T-helper 2 cell treated with Interferon-gamma antibody and Interleukin-4, amounts not matched to agents 100 ng/mL and 5 ng/mL, for 36 hours (primary cell): ENCODE data around the gene APBA2. TPM values are rescaled to one million over a fixed set of nuclear protein-coding genes. Genes with fewer than 3 reads are reported as not detected.
"Not testable (repeated sequence)": the region's sequence is repeated elsewhere in the genome, so short reads cannot be mapped to it uniquely, and the experiment has no call there.

Experiments
- intact Hi-C: fragments of 100-400 bp; cut with micrococcal nuclease; formaldehyde crosslinking; loops from one replicate; pipeline ENCODE4 v1.15.1; 2023
- total RNA-seq: library from RNA; stranded (reverse); gene quantifications from 2 replicates; pipeline ENCODE4 v1.2.3, GENCODE V29; 2022

APBA2 gene
- total RNA-seq, 1 donor from 2014 or later = 8.1 TPM

DNA sequence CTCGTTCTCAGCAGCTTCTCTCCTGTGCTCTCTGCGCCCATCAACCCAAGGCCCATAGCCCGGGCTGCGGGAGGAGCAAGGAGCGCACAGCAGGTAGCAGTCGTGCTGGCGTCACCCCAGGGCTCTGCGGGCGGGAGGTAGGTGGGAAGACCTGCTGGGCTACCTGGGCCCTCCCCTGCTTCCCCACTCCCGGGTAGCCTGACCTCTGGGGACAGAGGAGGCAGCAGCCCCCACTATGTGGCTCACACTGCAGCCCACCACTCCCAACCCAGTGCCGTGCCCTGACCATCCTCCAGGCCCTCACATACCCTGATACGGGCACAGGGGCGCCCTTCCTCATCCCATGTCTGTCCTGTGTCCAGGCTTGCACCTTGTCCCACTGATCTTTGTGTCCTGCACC lies 212.9 kb downstream of the APBA2 start:
- intact Hi-C loops = no loop called here

DNA sequence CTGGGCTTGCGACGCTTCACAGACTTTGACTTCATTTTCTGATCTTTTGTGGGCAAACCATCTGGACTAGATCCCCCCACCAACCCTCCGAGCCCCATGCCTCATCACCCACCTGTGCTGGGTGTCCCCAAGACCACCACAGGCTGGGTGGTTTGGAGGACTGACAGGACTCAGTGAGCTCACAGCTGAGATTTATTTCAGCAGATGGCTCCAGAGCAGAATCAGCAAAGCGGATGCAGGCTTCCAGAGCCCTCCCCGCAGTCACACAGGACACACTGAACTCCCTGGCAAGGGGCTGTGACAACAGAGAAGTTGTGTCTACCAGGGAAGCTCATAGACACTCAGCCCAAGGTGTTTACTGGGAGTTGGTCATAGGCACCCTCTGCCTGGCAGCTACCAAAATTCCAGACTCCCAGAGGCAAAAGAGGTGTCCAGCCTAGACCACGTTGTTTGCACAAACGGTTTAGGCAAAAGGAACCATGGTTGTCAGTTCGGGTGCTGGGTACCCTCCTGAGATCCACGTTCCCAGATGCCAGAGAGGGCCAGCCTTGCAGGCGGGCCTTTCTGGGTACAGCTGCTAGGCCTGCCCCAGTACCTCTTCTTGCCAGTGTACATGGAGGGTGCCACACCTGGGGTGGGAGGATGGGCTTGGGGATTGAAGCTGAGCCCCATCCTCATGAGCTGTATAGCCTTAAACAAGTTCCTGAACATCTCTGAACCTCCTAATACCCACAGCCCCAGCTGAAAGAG lies 213.5 kb downstream of the APBA2 start:
- intact Hi-C loops = no loop called here

DNA sequence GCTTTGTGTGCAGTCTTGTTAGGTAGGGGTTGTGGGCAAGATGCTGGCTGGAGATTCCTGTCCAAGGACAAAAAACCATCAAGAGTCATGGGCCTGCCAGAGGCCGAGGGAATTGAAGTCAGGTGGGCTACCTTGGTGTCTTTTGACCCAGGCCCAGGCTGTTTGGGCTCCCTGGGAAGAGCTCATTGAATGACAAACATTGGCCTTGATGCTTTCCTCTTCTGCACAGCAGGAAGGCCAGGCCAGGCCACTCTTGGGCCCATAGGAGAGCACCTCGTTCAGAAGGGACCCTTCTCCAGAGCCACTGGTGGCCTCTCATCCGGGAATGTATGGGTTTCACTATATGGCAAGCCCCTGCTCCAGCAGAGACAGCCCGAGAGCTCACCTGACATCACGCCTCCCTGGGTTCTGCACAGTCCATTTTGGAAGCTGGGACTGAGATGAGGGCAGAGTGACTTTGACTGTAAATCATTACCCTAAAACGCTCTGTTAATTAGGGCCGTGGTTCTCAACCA lies 214.8 kb downstream of the APBA2 start:
- intact Hi-C loops = no loop called here

DNA sequence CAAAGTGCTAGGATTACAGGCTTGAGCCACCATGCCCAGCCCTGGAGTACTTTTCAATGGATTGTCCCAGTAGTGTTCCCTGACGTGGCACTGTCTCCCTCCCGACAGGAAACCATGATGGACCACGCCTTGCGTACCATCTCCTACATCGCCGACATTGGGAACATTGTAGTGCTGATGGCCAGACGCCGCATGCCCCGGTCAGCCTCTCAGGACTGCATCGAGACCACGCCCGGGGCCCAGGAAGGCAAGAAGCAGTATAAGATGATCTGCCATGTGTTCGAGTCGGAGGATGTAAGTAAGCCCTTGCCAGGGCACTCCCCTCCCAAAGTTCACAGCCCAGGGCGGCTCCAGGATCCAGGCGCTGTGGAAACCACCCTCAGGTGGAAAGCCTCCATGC lies 215.7 kb downstream of the APBA2 start:
- intact Hi-C loops = no loop called here

DNA sequence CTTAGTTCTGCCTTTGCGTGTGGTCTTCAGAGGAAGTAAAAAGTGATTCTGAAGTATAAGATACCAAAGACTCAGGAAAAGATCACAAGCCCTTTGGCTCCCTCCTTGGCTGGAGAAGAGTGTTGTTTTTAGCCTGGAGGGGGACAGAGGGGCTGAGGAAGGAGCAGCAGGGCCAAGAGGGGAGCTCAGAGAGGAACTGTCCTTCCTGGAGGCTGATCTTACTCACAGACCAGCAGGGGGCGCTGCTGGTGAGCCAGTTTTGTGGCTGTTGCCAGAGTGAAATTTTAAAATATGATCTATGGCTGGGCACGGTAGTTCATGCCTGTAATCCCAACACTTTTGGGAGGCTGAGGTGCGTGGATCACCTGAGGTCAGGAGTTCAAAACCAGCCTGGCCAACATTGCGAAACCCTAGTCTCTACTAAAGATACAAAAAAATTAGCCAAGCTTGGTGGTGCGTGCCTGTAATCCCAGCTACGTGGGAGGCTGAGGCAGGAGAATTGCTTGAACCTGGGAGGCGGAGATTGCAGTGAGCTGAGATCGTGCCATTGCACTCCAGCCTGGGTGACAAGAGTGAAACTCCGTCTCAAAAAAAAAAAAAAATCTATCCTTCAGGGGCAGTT lies 216.5 kb downstream of the APBA2 start:
- intact Hi-C loops = not testable (repeated sequence)

DNA sequence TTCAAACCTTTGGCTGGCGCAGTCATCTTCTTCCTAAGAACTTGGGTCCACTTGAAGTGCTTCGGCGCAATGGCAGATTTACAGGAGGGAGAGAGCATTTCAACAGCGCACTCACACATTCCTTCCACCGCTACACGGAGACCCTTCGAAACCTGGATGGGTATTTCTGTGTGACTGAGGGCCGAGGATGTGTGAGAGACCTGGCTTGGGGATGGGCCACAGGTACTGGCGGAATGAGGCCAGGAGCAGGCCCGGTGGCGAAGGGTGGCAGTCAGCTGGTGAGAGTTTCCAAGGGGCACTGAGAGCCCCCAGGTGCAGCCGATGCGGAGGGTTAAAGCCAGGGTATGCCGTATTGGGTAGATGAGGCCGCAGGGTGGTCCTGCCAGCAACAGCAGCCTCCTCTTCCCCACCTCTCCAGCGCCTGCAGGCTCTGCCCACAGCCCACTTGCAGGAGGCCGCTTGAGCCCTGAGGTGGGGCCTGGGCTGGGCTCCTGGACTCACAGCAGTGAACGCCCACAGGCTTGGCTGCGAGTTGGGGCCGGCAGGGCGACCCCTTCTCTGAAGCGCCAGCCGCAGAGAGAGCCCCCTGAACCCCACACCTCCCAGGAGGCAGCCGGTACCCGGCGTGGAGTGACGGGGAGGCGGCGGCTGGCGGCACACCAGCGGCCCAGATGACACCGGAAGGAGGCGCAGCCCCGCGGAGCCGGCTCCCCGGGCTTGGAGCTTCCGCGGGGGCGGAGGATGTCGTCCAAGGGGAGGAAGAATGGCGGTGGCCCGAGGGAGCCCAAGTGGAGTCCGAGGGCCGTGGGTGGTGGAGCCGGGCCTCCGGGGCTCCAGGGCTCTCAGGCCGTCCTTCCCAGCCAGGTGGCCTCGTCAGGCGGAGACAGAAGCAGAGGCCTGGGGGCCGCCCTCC lies 217.4 kb downstream of the APBA2 start:
- intact Hi-C loops = no loop called here

DNA sequence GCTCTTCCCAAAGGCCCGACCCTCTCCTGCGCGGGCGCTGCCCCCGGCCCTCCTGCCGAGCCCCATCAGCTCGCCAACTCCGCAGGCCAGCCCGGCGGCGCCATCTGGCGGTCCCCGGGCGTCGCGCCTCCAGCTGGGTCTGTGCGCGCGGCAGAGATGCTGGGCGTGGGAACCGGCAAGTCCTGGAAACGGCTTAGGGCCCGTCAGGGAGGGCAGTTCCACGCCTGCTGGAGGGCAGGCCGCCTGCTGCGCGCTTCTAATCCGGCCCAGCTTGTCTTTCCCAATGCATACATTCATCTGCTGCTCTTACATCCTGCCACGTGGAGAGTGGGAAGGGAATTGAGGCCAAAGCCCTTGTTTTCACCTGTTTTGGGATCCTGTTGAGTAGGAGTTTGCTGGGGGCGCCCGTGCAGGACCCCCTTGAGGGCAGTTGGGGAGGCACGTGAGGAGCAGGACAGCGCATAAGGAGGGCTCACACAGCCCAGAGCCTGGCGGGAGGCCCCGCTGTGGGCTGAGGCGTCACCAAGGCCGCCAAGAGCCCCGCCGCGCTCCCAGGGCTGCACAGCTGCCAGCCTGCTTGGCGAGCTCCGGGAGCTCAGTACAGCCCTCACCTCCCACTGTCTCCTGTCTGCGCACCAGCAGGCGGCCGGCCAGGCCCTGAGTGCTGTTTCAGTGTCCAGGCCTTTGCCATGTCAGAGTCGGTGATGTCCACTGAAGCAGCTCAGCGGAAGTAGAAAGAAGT lies 218.2 kb downstream of the APBA2 start:
- intact Hi-C loops = no loop called here

DNA sequence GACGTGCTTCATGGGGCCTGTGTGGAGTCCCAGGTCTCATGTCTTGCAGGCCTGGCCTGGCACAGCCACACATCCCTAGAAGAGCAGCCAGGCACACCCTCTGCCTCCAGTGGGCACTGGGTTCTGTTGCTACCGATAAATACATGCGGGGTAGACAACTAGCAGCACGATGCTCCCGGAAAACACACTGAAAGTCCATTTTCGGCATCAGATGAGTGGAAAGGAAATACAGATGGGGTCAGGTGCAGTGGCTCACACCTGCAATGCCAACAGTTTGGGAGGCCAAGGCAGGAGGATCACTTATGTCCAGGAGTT lies 218.7 kb downstream of the APBA2 start:
- intact Hi-C loops = no loop called here

DNA sequence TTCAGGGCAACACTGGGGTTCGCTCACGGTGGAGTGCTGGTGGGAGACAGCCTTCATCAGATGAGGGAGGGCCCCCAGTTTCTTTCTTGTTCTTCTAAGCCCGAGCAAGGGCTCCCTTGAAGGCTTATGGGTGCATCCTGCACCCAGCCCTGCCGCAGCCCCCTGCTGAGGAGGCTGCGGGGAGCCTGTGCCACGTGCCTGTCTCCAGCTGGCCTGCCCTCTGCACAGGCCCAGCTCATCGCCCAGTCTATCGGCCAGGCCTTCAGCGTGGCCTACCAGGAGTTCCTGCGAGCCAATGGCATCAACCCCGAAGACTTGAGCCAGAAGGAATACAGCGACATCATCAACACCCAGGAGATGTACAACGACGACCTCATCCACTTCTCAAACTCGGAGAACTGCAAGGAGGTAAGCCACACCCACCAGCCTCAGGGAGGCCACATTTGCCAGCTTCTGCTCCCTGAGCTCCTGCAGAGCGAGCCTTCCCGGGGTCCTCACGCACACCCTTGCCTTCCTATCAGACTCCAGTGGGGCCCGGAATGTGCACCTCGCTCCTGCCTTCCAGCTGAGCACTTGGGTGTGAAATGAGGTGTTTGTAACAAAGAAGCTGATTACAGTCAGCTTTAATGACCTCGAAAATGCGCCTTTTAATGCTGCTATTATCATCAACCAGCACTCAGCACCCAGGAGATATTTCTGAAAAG lies 219.5 kb downstream of the APBA2 start:
- intact Hi-C loops = no loop called here

DNA sequence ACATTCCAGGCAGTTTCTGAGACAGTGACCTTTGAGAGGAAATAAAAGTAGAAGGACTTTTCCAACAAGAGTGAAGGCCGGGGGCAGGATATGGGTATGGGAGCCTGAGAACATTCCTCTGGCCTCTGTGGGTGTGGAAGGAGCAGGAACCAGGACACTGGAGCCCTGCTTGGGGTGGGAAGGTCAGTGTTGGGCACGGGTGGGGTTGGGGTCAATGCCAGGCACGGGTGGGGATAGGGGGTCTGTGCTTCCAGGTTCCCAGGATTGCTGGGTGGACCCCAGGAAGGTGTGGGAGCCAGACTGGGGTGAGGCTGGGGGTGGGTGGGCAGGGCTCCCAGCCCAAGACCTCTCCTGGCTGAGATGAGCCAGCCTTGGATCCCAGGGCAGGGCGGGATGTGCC lies 220.3 kb downstream of the APBA2 start:
- intact Hi-C loops = no loop called here

DNA sequence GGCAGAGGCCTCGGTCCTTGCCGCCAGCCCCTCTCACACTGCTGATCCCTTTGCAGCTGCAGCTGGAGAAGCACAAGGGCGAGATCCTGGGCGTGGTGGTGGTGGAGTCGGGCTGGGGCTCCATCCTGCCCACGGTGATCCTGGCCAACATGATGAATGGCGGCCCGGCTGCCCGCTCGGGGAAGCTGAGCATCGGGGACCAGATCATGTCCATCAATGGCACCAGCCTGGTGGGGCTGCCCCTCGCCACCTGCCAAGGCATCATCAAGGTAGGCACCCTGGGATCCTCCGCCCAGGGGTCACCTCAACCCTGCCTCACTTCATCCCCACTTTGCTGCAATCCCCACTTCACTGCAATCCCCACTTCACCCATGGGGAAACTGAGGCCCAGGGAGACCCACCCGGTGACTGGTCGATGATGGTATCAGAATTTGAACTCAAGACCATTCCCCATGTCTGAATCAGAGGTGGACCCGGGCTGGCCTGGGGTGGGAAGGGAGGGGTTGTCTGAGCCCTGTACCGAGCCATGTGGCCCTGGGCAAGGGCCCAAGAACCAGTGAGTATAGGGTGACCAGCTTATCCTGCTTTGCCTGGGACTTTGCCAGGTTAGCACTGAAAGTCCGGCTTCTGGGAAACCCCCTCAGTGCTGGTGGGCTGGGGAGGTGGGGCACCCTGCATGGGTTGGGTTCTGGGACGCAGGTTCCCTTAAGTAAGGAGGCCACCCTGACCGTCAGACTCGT lies 220.9 kb downstream of the APBA2 start:
- intact Hi-C loops = no loop called here

DNA sequence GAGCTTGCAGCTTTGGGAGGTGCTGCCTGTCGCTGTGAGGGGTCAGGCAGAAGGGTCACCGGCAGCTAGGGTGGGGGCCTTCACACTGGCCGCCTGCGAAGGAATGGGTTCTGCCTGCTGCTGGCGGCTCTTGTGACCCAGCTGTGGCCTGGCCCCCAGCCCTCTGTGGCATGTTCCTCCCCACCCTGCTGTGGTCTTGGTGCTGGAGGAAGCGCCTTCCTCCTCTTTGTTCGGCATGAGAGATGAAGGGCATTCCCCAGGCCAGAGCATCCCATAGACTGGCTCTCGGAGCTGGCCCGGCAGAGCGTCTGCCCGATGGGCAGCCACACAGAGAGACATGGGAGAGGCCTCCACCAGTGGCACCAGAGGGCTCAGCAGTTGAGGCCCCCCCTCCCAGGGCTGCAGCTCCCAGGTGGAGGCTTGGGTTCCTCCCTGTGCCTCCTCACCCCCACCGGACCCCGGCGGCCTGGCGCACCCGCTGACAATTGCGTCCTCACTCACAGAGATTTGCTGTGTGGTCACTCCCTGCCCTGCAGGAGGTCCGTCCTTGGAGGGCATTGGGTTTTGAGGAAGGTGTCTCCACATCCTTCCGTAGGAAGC lies 221.6 kb downstream of the APBA2 start:
- intact Hi-C loops = no loop called here

DNA sequence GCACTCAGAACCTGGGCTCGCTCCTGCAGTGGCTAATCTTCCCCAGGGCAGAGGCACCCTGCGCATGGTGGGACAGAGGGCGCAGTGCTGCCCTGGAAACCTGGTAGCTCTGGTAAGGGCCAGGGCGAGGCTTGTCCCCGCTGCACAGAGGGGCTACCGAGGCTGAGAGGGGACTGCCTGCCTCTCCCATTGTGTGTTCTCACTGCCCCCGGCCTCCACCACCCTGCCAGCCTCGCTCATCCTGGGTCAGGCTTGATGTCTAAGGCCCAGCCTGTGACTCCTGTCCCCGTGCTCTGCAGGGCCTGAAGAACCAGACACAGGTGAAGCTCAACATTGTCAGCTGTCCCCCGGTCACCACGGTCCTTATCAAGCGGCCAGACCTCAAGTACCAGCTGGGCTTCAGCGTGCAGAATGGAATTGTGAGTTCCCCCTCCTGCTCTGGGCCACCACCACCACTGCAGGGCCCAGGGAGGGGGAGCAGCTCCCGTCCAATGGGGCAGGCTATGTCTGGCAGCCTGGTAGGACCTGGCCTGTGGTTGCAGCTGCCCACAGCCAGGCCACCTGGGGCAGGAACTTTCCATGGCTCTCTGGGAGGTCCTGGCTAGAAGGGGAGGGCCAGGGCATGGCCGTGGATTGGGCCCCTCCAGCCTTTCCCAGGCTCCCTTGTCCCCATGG lies 222.3 kb downstream of the APBA2 start:
- intact Hi-C loops = no loop called here

DNA sequence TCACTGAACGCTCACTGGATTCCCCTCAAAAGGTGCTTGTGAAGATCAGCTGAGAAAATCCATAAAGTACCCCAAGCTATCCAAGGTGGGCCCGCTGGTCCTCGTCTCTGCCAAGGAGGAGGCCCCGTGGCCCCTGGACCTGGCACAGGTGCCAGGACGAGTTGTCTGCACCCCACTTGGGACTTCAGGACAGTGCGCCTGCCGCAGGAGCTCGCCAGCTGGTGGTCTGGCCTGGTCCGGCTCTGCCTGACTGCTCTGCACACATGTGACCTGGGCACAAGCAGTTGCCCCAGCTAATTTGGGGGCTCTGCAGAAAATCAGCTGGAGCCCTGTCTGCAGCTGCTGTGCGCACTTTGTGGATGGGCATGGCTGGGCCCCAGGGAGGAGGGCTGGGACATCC lies 224.0 kb downstream of the APBA2 start:
- intact Hi-C loops = no loop called here

DNA sequence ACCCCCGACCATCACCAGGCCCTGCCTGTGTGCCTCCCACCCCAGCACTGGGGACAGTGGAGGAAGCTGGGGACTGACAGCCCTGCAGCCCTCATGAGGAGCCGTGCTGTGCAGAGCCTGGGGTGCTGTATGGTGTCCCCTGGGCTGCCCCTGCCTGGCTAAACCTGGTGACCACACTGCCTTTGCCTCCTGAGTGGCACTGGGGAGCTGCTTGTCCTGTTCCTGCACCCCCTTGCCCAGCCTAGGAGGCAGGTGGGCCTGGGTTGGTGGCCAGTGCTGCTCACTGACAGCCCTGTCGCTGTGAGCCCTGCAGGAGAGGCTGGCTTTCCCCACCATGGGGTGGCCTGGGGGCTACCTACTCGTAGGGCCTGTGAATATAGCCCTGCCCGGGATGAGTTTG lies 224.4 kb downstream of the APBA2 start:
- intact Hi-C loops = no loop called here

DNA sequence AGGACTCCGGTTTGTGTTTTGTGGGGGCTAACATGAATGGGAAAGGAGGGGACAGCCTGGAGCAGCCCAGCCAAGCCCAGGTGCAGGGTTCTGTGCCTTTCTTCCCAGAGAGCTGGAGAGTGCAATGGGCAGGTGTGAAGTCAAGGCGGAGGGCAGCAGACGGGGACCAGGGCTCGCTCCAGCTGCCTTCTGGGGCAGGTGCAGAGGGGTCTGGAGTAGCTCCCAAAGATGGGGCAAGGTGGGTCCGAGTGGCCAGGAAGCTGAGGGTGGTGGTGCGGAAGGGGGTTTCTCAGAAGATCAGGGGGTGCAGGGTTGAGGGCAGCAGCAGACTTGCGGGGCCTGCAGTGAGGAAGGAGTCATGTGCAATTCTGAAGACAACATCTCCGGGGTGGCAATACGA lies 225.0 kb downstream of the APBA2 start:
- intact Hi-C loops = no loop called here

DNA sequence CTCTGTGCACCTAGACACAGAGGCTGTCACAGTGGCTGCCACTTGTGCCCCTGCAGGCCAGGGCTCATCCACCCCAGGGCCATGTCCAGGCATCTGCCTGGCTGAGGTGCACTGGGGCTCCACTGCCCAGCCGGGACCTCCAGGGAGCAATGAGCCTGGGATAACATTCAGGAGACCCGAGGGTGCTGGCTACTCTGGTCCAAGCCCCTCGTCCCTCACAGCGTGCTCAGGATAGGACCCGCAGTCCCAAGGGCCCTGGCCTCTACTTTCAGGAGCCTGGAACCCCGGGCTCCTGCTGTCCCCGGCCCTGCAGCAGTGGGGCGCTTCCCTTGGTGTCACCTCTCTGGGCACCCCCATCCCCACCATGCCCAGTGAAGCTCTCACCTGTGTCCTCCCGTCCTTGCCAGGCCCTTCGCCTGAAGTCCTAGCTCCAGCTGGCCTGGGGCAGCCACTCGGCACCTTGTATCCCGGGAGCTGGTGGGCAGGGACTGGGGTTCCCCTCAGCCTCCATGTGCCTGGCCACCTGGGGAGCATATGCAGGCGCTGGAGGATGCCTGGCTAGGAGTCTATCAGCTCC lies 226.0 kb downstream of the APBA2 start:
- intact Hi-C loops = no loop called here

DNA sequence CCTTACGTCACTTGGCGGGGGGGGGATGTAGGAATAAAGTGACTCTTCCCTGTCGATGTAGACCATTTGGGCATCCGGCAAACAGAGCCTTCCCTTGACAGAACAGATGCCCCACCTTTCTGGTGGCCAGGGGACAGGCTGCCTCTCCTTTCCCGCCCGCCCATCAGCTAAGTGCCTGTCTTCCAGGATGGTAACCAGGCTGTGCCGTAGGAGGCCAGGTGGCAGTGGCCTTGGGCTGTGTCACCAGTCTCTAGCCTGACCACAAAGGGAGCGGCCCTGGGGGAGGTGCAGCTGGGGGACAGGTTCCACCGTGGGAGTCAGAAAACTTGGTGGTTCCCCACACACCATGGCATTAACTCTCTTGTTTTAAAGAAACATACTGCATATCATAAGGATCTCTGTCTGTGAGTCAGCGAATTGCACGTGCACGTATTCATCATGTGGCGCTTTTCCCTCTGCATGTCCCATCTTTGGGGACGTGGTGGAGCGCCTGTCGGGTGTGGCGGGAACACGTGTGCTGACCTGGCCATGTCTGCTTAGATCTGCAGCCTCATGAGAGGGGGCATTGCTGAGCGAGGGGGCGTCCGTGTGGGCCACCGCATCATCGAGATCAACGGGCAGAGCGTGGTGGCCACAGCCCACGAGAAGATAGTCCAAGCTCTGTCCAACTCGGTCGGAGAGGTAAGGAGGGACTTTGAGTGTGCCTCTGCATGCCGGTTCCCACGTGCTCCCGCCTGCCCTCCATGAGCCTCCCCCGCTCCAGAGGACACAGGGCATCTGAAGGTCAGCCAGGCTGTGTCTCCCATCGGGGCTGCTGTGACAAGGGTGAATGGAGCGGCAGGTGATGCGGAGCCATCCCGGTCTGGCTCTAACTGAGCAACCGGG lies 227.8 kb downstream of the APBA2 start:
- intact Hi-C loops = no loop called here
